ENCODE data around the gene MCFD2.
"Not testable (repeated sequence)": the region's sequence is repeated elsewhere in the genome, so short reads cannot be mapped to it uniquely, and the experiment has no call there.

Gene MCFD2

DNA sequence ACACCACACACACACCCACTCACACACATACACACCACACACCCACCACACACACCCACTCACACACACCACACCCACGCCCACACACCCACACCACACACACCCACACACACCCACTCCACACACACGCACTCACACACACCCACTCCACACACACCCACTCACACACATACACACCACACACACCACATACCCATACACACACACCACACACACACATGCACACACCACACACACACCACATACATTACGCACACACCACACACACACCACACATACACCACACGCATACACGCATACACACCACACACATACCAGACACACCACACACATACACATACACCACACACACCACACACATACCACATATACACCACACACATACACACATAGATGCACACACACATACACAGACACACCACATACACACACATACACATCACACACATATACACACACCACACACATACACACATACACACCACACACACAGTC, 37.9 kb downstream of the MCFD2 start:
- Histone ChIP-seq H3K4me1 (ENCODE audit: insufficient read depth, low read length) (peaks cover 18% of the 10 kb centered on the region), H3K9ac (ENCODE audit: low read depth, low read length) (no peak overlapping the region), H3K9me3 (ENCODE audit: control insufficient read depth, insufficient read depth, low read length) (peaks cover 5% of the 10 kb centered on the region; the same call in 1 of the 2 replicates), H3K36me3 (ENCODE audit: insufficient read depth, low read length) (no peaks in the 10 kb centered on the region; the same call in 1 of the 2 replicates)

DNA sequence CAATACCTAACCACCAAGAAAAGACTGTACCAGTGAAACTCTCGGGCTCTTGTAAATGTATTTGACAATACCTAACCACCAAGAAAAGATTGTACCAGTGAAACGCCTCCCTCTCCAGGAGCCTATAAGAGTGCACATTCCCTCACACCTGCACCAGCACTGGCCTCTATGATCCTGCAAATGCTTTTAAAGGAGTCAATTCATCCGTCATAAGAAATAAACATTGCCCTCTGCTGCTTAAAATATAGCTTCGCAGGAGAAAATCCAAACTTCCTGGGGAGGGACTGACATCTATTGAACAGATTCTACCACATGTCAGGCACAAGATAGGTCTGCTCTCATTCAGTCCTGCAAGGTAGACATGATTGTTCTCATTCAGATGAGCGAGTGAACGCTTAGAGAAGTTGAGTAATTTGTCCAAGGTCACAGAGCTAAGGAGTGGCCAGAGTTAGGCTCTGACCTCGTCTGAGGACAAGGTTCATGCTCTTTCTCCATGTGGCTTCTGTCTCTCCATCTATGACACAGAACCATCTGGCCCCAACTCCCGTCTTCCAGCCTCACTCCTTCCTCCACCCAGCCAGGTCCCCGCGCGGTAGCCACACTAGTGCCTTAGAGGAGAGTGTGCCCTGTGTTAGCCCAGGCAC, 38.7 kb downstream of the MCFD2 start:
- no peak overlapping the region for H3K9ac ChIP-seq (ENCODE audit: low read depth, low read length)
- peaks cover 18% of the 10 kb centered on the region for H3K4me1 ChIP-seq (ENCODE audit: insufficient read depth, low read length)
- H3K36me3 ChIP-seq (ENCODE audit: insufficient read depth, low read length), result no peaks in the 10 kb centered on the region; the same call in 1 of the 2 replicates
- H3K9me3 ChIP-seq (ENCODE audit: control insufficient read depth, insufficient read depth, low read length), result peaks cover 6% of the 10 kb centered on the region; the same call in 1 of the 2 replicates

DNA sequence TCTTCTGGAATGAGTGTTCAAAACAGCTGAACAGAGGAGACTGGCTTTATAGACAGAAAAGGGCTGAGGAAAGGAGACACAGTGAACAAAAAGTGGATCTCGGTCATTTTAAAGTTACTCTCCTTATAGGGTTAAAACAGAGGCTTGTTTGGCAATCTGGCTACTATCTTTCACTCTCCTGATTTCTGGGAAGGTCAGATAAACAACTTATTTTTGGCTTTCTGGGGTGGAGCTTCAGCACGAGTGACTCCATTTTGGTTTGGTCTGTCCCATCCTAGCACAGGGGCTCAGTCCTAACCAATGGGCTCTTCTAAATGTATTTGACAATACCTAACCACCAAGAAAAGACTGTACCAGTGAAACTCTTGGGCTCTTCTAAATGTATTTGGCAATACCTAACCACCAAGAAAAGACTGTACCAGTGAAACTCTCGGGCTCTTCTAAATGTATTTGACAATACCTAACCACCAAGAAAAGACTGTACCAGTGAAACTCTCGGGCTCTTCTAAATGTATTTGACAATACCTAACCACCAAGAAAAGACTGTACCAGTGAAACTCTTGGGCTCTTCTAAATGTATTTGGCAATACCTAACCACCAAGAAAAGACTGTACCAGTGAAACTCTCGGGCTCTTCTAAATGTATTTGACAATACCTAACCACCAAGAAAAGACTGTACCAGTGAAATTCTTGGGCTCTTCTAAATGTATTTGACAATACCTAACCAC, 39.5 kb downstream of the MCFD2 start:
- H3K9me3 ChIP-seq (ENCODE audit: control insufficient read depth, insufficient read depth, low read length), result not testable (repeated sequence)

DNA sequence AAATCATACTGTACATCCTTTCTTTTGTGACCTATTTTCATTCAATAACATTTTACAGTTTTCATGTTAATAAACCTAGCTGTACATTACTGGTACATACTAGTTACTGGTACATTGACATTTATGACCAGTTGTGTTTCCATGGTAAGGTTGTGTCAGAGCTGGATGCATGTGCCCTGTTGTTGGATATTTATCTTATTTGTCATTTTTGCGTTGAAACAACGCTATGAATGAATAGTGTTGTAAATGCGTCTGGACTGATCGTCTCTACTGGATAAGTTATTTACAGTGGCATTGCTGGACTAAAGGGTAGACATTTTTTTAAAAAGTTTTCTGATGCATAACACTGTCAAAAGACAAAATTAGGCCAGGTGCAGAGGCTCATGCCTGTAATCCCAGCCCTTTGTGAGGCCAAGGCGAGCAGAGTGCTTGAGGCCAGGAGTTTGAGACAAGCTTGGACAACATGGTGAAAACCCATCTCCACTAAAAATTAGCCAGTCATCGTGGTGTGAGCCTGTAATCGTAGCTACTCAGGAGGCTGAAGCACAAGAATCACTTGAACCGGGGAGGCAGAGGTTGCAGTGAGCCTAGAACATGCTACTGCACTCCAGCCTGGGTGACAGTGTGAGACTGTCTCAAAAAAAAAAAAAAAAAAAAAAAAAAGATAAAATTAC, 40.2 kb downstream of the MCFD2 start:
- H3K9ac ChIP-seq (ENCODE audit: low read depth, low read length), result no peak overlapping the region
- peaks cover 18% of the 10 kb centered on the region for H3K4me1 ChIP-seq (ENCODE audit: insufficient read depth, low read length)

More for the DNA sequence above, 39.5 kb downstream of the MCFD2 start:
- H3K9ac ChIP-seq (ENCODE audit: low read depth, low read length); H3K36me3 ChIP-seq (ENCODE audit: insufficient read depth, low read length): not testable (repeated sequence)
- peaks cover 18% of the 10 kb centered on the region for H3K4me1 ChIP-seq (ENCODE audit: insufficient read depth, low read length)

DNA sequence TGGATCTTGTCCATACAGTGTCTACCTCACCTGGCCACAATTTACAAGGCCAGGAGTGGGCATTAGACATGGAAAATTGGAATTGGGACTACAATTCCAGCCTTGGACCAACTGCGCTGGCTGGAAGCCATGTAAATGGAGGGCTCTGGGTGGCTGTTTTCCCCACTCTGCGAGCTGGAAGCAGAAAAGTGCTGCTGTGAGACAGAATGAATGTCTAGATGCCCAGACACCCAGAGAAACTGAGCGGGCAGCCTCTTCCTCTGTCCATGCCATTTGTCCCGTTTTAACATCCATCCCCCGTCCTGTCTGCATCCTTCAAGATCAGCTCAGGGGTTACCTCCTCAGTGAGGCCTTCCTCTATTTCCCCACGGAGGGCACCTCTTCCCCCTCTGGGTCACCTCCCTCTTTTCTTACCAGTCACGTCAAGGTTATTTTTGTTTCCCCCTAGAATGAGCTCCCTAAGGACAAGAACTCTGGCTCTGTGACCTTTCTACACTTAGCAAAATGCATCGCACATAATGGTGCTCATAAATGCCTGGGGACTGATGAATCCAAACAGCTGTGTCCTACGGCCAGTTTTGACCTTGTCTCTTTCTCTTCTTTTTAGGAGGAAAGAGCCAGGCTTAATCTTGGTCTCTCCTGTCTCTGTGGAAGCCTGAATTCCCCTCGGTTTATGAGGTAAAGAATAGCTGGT, 41.2 kb downstream of the MCFD2 start:
- H3K9ac ChIP-seq (ENCODE audit: low read depth, low read length), result no peak overlapping the region
- H3K4me1 ChIP-seq (ENCODE audit: insufficient read depth, low read length), result peaks cover 18% of the 10 kb centered on the region
- H3K36me3 ChIP-seq (ENCODE audit: insufficient read depth, low read length), result no peaks in the 10 kb centered on the region; the same call in 1 of the 2 replicates
- H3K9me3 ChIP-seq (ENCODE audit: control insufficient read depth, insufficient read depth, low read length), result peaks cover 6% of the 10 kb centered on the region; the same call in 1 of the 2 replicates

More for the DNA sequence above, 40.2 kb downstream of the MCFD2 start:
- H3K9me3 ChIP-seq (ENCODE audit: control insufficient read depth, insufficient read depth, low read length), result peaks cover 6% of the 10 kb centered on the region; the same call in 1 of the 2 replicates
- no peaks in the 10 kb centered on the region; the same call in 1 of the 2 replicates for H3K36me3 ChIP-seq (ENCODE audit: insufficient read depth, low read length)

DNA sequence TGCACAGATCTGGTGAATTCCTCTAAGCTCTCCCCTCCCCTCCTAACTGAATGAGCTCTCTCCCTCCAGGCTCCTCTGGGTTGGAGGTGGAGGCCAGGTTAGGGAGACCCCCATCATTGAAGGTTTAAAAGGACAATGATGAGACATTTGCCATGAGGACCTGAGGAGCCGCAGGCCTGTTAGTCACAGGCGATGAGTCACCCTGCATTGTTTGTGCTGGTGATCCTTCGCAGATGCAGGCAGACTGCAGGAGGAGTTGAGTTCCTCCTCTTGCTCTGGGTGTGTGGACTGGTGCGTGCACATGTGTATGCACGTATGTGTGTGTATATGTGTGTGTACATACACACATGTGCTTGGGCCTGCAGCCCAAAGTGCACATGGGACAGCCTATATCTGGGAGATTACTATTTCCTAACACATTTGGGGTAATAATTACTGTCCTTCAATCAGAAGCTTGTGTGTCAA, 42.0 kb downstream of the MCFD2 start:
- peaks cover 6% of the 10 kb centered on the region; the same call in 1 of the 2 replicates for H3K9me3 ChIP-seq (ENCODE audit: control insufficient read depth, insufficient read depth, low read length)
- H3K9ac ChIP-seq (ENCODE audit: low read depth, low read length), result no peak overlapping the region
- H3K4me1 ChIP-seq (ENCODE audit: insufficient read depth, low read length), result peaks cover 18% of the 10 kb centered on the region
- no peaks in the 10 kb centered on the region; the same call in 1 of the 2 replicates for H3K36me3 ChIP-seq (ENCODE audit: insufficient read depth, low read length)

DNA sequence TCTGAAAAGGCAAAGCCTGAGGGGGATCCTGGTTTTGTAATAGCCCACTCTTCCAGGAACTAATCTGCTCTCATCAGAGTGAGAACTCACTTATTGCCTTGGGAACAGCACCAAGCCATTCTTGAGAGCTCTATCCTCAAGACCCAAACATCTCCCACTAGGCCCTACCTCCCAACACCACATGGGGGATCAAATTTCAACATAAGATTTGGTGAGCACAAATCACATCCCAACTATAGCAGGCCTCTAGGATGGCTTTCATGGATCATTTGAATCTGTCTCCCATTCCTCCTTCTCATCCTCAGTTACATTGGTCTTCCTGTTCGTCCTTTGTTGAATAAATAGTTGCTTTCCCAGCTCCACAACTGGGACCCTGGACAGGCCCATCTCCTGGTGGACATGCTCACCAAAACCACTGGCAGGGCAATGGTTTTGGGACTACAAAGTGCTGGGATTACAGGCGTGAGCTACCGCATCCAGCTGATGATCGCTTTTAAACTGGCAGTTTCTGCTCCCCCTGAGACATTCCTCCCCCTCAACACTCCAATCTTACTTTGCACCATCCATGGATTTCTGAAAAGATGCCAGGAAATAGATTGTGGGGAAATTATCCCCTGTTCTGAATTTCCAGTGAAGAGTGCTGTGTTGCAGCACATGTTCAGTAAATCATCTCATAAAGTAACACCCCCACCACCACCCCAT, 42.6 kb downstream of the MCFD2 start:
- Histone ChIP-seq H3K4me1 (ENCODE audit: insufficient read depth, low read length) (peaks cover 18% of the 10 kb centered on the region), H3K36me3 (ENCODE audit: insufficient read depth, low read length) (no peaks in the 10 kb centered on the region; the same call in 1 of the 2 replicates)

DNA sequence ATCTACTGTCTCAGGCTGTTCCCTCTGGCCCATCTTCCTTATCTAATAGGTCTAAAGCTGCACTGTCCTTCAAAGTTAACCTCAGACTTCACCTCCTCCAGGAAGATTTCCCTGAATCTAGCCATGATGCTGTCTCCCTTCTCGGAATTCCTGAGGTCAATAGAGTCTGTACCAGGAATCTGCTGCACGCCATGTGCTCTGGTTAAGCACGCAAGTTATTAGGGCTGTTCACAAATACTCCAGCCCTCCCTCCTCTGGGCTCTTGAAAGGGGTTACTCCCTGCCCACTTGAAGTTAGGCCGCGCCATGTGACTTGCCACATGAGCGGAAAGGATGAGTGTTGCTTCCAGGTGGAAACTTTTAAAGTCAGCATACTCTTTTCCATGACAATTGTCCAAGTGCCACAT, 43.6 kb downstream of the MCFD2 start:
- H3K4me1 ChIP-seq (ENCODE audit: insufficient read depth, low read length), result peaks cover 18% of the 10 kb centered on the region
- H3K36me3 ChIP-seq (ENCODE audit: insufficient read depth, low read length), result no peaks in the 10 kb centered on the region; the same call in 1 of the 2 replicates
- no peak overlapping the region for H3K9ac ChIP-seq (ENCODE audit: low read depth, low read length)
- peaks cover 6% of the 10 kb centered on the region; the same call in 1 of the 2 replicates for H3K9me3 ChIP-seq (ENCODE audit: control insufficient read depth, insufficient read depth, low read length)

More for the DNA sequence above, 42.6 kb downstream of the MCFD2 start:
- no peak overlapping the region for H3K9ac ChIP-seq (ENCODE audit: low read depth, low read length)
- H3K9me3 ChIP-seq (ENCODE audit: control insufficient read depth, insufficient read depth, low read length), result peaks cover 6% of the 10 kb centered on the region; the same call in 1 of the 2 replicates

DNA sequence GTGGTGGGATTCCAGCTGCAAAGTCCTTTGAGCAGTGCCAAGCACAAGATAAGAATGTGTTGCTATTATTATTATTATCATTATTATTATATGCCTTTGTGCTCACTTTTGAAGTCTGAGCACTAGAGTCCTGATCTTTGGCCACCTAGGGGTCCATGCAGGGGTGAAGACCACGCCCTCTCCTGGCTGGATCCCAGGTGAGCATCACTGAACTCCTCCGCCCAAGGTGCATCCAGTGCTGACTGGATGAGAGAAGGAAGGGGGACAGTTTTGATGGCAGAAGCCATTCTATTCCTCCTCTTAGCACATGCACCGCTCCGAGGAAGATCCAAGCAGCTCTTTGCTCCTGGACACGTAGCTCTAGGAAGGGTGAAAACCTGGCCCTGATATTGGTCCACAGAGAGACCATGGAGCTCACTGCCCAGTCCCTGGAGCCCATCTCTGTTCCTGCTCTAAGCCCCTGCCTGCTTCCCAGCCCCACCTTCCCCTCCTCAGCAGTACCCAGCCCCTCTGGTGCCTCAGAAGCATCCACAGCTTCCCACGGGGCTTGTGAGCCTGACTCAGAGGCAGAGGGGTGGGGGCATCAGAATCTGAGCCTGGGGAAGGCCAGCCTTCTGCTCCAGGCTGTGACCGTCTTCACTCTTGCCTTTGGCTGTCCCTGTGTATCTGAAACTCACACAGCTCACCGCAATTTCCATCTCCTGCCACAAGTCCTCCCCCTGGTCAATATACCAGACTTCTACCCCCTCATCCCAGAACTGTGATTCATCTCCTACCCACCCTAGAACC, 45.4 kb downstream of the MCFD2 start:
- H3K9me3 ChIP-seq (ENCODE audit: control insufficient read depth, insufficient read depth, low read length), result peaks cover 6% of the 10 kb centered on the region; the same call in 1 of the 2 replicates
- H3K4me1 ChIP-seq (ENCODE audit: insufficient read depth, low read length), result peaks cover 18% of the 10 kb centered on the region
- no peak overlapping the region for H3K9ac ChIP-seq (ENCODE audit: low read depth, low read length)
- H3K36me3 ChIP-seq (ENCODE audit: insufficient read depth, low read length), result no peaks in the 10 kb centered on the region; the same call in 1 of the 2 replicates

DNA sequence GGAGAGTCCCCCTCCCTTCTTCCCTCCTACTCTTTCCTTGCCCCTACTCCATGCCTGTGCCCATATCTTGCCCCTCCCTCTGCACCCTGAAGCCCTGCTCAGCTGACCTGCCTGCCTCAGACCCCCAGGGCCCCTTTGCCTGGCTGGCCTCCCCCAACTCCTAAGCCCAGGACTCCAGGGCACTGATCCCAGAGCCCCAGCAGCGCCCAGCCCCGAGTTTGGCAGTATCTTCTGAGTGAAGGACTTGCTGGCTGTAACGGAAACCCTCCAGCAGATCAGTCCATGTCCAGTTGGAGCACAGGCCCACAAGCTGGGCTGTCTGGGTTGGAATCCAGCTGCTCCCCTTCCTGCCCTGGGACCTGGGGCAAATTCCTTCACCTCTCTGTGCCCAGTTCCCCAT, 46.0 kb downstream of the MCFD2 start:
- Histone ChIP-seq H3K4me1 (ENCODE audit: insufficient read depth, low read length) (peaks cover 18% of the 10 kb centered on the region), H3K9ac (ENCODE audit: low read depth, low read length) (no peak overlapping the region), H3K36me3 (ENCODE audit: insufficient read depth, low read length) (no peaks in the 10 kb centered on the region; the same call in 1 of the 2 replicates), H3K9me3 (ENCODE audit: control insufficient read depth, insufficient read depth, low read length) (peaks cover 11% of the 10 kb centered on the region; the same call in 1 of the 2 replicates)

DNA sequence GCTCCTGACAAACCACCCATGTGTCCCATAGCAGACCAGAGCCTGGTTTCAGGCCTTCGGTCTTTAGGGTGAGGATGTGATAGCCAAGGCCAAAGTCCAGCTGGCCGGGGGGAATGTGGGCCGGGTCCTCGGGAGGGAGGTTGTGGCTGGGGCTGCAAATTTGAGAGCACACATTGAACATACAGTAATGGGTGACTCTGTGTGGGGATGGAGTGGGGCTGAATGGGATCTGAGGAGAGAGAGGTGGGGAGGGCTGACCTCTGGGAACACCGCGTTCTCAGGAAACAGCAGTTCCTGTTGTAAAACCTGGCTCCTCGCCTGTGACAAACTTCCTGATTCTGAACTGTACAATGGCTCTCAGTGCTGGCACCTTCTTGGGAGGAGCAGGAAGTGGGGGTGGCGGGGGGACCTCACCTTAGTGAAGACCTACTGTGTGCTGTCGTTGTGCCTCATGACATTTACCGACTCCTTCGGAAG, 48.8 kb downstream of the MCFD2 start:
- H3K36me3 ChIP-seq (ENCODE audit: insufficient read depth, low read length), result no peaks in the 10 kb centered on the region
- H3K9me3 ChIP-seq (ENCODE audit: control insufficient read depth, insufficient read depth, low read length), result peaks cover 5% of the 10 kb centered on the region; the same call in 1 of the 2 replicates
- no peaks in the 10 kb centered on the region for H3K4me1 ChIP-seq (ENCODE audit: insufficient read depth, low read length)

DNA sequence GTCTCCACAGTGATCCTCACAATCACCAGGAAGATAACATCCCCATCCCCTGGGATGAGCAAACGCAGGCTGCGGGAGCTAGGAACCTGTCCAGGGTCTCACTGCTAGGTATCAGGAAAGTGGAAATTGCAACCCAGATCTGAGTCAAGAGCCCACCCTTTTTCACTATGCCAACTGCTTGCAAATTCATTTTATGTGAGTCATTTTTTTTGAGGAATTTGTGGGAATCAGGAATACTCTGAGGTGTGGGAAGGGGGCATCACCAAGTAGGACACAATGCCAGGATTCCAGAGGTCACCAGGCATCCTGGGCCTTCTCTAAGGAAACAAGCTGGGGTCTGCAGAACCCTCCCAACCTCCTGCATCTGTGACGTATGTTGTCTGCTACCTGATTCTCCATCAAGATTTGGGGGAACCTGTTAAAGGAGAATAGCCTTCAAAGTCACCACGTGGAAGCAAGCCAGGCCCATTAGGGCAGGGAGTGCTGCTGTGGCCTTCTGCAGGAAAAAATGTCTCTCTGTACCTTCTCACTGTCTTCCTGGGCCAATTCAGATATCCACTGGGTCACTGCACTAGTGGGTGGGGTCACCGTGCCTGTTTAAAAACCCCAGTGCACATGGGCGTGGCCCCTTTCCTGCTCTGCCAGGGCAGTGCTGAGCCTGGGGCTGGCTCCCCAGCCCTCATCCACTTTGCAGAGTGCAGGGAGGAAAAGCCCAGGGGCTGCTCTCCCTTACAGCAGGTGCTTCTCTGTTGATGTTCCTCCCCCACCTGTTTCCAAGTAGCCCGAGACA, 50.2 kb downstream of the MCFD2 start:
- H3K4me1 ChIP-seq (ENCODE audit: insufficient read depth, low read length), result no peaks in the 10 kb centered on the region
- peaks cover 5% of the 10 kb centered on the region; the same call in 1 of the 2 replicates for H3K9me3 ChIP-seq (ENCODE audit: control insufficient read depth, insufficient read depth, low read length)
- no peaks in the 10 kb centered on the region for H3K36me3 ChIP-seq (ENCODE audit: insufficient read depth, low read length)
- H3K9ac ChIP-seq (ENCODE audit: low read depth, low read length), result no peak overlapping the region

More for the DNA sequence above, 48.8 kb downstream of the MCFD2 start:
- H3K9ac ChIP-seq (ENCODE audit: low read depth, low read length), result no peak overlapping the region
